ENCODE data around the gene GLUL.

DNA sequence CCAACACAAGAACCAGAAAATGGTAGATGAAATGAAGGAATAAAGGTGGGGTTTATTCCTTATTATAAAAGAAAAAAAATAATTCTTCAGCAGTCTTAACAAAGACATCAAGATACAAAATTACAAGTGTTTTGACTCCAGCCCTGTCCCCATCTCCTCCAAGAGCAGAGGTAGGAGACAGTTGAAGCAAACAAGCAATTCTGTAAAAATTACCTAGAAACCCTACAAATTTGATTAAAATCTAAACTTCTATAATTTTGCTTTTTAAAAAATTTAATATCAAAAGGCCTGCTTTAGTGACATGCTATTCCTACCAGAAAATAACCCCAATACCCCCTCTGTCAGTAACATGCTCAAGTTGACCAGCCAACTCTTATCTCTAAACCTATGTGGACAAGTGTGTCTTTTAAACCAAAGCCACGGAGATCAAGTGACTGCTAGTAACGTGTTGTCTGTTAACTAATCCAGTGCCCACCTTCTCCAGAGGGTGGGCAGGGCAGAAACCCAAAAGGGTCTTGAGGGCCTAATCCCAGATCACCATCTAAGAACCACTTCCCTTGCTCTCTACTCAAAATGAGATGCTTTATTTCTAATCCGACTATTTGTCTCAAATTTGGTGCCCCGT lies 8.4 kb downstream of the GLUL start:
- TF ChIP-seq CTCF (IDR thresholded peaks at IDR 0.05): no peak
- TF ChIP-seq POLR2A (IDR thresholded peaks at IDR 0.05): no peak
- no peak for TF ChIP-seq EP300 (IDR thresholded peaks at IDR 0.05)

Data from ovary (tissue), 3 donors.